Tibial nerve (tissue), 4 donors: ENCODE results near the gene SLC66A2.

Source experiments
- EP300 ChIP-seq, 2 donors: sonication (generic); formaldehyde crosslinking; IDR thresholded peaks; one replicate each; pipeline ENCODE4 v1.6.1; 2017; ENCODE audit warnings: antibody characterized with exemption in 2 of 2, mild to moderate bottlenecking in 1 of 2
- POLR2A ChIP-seq, 2 donors: fragments of 450-650 bp; IDR thresholded peaks; one replicate each; pipeline ENCODE4 v1.6.1; 2017; ENCODE audit warnings: antibody characterized with exemption in 2 of 2, mild to moderate bottlenecking in 2 of 2, moderate library complexity in 2 of 2
- TF ChIP-seq, protein P1 (sequence below), 5 experiments: fragments of 200-600 bp in 3 of 5; fragments of 450-650 bp in 2 of 5; sonication (generic) in 3 of 5; IDR thresholded peaks; one replicate each; pipeline ENCODE4 v1.5.1; 2016 to 2019; ENCODE audit warnings: antibody characterized with exemption in 5 of 5, mild to moderate bottlenecking in 3 of 5, moderate library complexity in 2 of 5

DNA sequence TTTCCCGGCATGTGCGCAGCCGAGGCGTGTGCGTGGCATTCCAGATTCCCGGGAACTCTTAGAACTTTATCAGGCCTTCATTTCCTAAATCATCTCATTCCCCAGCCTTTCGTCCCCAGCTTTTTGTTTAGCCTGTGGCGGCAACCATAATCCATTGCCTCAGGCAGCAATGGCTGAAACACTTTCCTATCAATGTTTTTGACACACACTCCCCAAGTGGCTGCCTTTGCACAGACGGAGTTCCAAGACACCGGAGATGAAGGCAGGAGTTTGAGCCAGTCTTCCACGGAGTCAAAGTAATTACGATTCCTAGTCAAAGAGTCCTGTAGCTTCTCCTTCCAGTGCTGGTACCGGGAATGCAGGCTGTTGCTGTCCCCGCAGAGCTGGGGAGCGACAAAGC is 88.9 kb downstream of the SLC66A2 start:
- TF ChIP-seq, protein P1, sequence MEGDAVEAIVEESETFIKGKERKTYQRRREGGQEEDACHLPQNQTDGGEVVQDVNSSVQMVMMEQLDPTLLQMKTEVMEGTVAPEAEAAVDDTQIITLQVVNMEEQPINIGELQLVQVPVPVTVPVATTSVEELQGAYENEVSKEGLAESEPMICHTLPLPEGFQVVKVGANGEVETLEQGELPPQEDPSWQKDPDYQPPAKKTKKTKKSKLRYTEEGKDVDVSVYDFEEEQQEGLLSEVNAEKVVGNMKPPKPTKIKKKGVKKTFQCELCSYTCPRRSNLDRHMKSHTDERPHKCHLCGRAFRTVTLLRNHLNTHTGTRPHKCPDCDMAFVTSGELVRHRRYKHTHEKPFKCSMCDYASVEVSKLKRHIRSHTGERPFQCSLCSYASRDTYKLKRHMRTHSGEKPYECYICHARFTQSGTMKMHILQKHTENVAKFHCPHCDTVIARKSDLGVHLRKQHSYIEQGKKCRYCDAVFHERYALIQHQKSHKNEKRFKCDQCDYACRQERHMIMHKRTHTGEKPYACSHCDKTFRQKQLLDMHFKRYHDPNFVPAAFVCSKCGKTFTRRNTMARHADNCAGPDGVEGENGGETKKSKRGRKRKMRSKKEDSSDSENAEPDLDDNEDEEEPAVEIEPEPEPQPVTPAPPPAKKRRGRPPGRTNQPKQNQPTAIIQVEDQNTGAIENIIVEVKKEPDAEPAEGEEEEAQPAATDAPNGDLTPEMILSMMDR (IDR thresholded peaks at IDR 0.05) = no peak
- no peak for TF ChIP-seq POLR2A (IDR thresholded peaks at IDR 0.05)
- no peak for TF ChIP-seq EP300 (IDR thresholded peaks at IDR 0.05)
